DND-41 (cell line): Measurements from ENCODE around the gene PCDHGB5.
A peak's percentile ranks its signal among the peaks of the same experiment; 100 is the strongest.

ENCODE experiments used
- ATAC-seq: fragments of 200-7000 bp; cut with Tn5 transposase; 3 replicates; pipeline ENCODE4 v1.9.1; 2021; ENCODE audit warnings: low read depth; ENCODE audit not compliant: insufficient read depth
- DNase-seq: peaks from one replicate; pipeline ENCODE4 v3.0.0-alpha.2; 2020
- H2AFZ ChIP-seq: 2 replicates; pipeline ENCODE4 v1.6.0; 2012; ENCODE audit warnings: low read depth, low read length
- H3K27ac ChIP-seq: 2 replicates; pipeline ENCODE4 v1.5.1; 2012; ENCODE audit warnings: low read length, inconsistent platforms
- H3K27me3 ChIP-seq: fragments of 200-600 bp; sonication (generic); 2 replicates; pipeline ENCODE4 v1.6.0; 2012; ENCODE audit warnings: low read length, mild to moderate bottlenecking, inconsistent platforms; ENCODE audit not compliant: insufficient read depth, poor library complexity
- H3K36me3 ChIP-seq: 2 replicates; pipeline ENCODE4 v1.5.1; 2012; ENCODE audit warnings: low read length, inconsistent platforms; ENCODE audit not compliant: insufficient read depth
- H3K4me1 ChIP-seq: 2 replicates; pipeline ENCODE4 v1.5.1; 2012; ENCODE audit warnings: mild to moderate bottlenecking, low read length; ENCODE audit not compliant: insufficient read depth
- H3K4me2 ChIP-seq: 2 replicates; pipeline ENCODE4 v1.6.0; 2012; ENCODE audit warnings: mild to moderate bottlenecking, moderate library complexity, low read length, inconsistent platforms; ENCODE audit not compliant: insufficient read depth
- H3K4me3 ChIP-seq, 2 experiments: fragments of 200-600 bp in 1 of 2; shearing (Covaris generic) in 1 of 2; 2 replicates each; pipeline ENCODE4 v1.5.1; 2012 to 2016; ENCODE audit warnings: inconsistent platforms in 2 of 2, low read length in 2 of 2, mild to moderate bottlenecking in 2 of 2, low read depth in 1 of 2, moderate library complexity in 1 of 2
- H3K79me2 ChIP-seq: 2 replicates; pipeline ENCODE4 v1.6.0; 2012; ENCODE audit warnings: low read length, inconsistent platforms; ENCODE audit not compliant: insufficient read depth
- H3K9ac ChIP-seq: 2 replicates; pipeline ENCODE4 v1.6.0; 2012; ENCODE audit warnings: low read depth, mild to moderate bottlenecking, inconsistent platforms, low read length, moderate library complexity
- H3K9me3 ChIP-seq: 2 replicates; pipeline ENCODE4 v1.5.1; 2012; ENCODE audit warnings: low read length, moderate library complexity, mild to moderate bottlenecking, inconsistent platforms; ENCODE audit not compliant: insufficient read depth, severe bottlenecking
- H4K20me1 ChIP-seq: 2 replicates; pipeline ENCODE4 v1.6.0; 2012; ENCODE audit warnings: low read length; ENCODE audit not compliant: insufficient read depth
- EZH2 ChIP-seq: IDR thresholded peaks from 3 replicates; pipeline ENCODE4 v1.6.1; 2012; ENCODE audit warnings: borderline replicate concordance, low read depth, mild to moderate bottlenecking, moderate library complexity, low read length, inconsistent platforms; ENCODE audit not compliant: severe bottlenecking
- TF ChIP-seq, protein P1 (sequence below): IDR thresholded peaks from 2 replicates; pipeline ENCODE4 v1.5.1; 2012; ENCODE audit warnings: borderline replicate concordance, low read length, moderate library complexity, mild to moderate bottlenecking; ENCODE audit not compliant: poor library complexity, severe bottlenecking; ENCODE audit errors: extremely low read depth

The PCDHGB5 gene

DNA sequence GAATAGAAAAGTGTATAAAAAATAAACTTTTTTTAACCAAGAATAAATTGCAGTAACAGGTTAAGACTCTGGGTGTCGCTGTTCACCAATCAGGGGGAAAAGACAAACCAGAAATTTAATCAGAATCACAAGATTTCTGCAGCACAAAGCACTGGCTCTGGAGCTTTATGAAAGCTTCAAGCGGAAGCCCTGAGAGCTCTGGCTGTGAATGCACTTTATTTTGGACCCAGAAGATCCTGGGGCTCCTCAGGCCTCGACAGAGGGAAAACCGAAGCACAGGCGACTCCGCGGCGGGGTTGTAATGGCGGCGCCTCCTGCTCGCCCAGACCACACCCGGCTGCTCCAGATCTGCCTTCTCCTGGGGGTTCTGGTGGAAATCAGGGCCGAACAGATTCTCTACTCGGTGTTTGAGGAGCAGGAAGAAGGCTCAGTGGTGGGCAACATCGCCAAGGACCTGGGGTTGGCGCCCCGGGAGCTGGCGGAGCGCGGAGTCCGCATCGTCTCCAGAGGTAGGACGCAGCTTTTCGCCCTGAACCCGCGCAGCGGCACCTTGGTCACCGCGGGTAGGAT is 42.8 kb upstream of the PCDHGB5 start, which contains the start of gene PCDHGA4:
Gene PCDHGA4, plus strand, starts transcription at position 122 of the 570 bp plus-strand sequence. Its CDS starts 87 bp downstream, at position 209.
- no peak within 1 kb of the TSS for H3K4me3 ChIP-seq
- peaks cover 2% of the 10 kb centered on the region; the same call in 1 of the 2 replicates for H3K4me1 ChIP-seq
- no peak within 1 kb of the TSS for H3K9ac ChIP-seq
- no peaks in the 10 kb centered on the region for H3K27me3 ChIP-seq
- no peaks in the 10 kb centered on the region for H3K36me3 ChIP-seq
- no peak within 1 kb of the TSS for H3K27ac ChIP-seq
- no peak for TF ChIP-seq EZH2
- TF ChIP-seq, protein P1, sequence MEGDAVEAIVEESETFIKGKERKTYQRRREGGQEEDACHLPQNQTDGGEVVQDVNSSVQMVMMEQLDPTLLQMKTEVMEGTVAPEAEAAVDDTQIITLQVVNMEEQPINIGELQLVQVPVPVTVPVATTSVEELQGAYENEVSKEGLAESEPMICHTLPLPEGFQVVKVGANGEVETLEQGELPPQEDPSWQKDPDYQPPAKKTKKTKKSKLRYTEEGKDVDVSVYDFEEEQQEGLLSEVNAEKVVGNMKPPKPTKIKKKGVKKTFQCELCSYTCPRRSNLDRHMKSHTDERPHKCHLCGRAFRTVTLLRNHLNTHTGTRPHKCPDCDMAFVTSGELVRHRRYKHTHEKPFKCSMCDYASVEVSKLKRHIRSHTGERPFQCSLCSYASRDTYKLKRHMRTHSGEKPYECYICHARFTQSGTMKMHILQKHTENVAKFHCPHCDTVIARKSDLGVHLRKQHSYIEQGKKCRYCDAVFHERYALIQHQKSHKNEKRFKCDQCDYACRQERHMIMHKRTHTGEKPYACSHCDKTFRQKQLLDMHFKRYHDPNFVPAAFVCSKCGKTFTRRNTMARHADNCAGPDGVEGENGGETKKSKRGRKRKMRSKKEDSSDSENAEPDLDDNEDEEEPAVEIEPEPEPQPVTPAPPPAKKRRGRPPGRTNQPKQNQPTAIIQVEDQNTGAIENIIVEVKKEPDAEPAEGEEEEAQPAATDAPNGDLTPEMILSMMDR: peak; percentile 63
- no peaks in the 10 kb centered on the region for H3K9me3 ChIP-seq
- no peak within 1 kb of the TSS for H2AFZ ChIP-seq
- H3K79me2 ChIP-seq: no peaks in the 10 kb centered on the region
- DNase-seq (no peak), ATAC-seq (no peak)
- no peaks in the 10 kb centered on the region for H4K20me1 ChIP-seq
- H3K4me2 ChIP-seq: no peak within 1 kb of the TSS

DNA sequence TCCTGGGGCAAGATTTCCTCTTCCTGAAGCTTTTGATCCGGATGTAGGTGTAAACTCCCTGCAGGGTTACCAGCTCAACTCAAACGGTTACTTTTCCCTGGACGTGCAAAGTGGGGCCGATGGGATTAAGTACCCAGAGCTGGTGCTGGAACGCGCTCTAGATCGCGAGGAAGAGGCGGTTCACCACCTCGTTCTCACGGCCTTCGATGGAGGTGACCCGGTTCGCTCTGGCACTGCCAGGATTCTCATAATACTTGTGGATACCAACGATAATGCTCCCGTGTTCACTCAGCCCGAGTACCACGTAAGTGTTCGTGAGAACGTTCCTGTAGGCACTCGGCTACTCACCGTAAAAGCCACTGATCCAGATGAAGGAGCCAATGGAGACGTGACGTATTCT is 42.1 kb upstream of the PCDHGB5 start:
- Histone ChIP-seq H3K9me3 (no peaks in the 10 kb centered on the region), H3K36me3 (no peaks in the 10 kb centered on the region), H2AFZ (no peak overlapping the region), H4K20me1 (no peaks in the 10 kb centered on the region), H3K27ac (no peak overlapping the region), H3K4me3 (no peak overlapping the region), H3K9ac (no peak overlapping the region), H3K4me1 (peaks cover 3% of the 10 kb centered on the region; the same call in 1 of the 2 replicates), H3K4me2 (no peak overlapping the region), H3K27me3 (no peaks in the 10 kb centered on the region), H3K79me2 (no peaks in the 10 kb centered on the region)
- DNase-seq (no peak), ATAC-seq (no peak)
- no peak for TF ChIP-seq EZH2
- TF ChIP-seq, protein P1: no peak

DNA sequence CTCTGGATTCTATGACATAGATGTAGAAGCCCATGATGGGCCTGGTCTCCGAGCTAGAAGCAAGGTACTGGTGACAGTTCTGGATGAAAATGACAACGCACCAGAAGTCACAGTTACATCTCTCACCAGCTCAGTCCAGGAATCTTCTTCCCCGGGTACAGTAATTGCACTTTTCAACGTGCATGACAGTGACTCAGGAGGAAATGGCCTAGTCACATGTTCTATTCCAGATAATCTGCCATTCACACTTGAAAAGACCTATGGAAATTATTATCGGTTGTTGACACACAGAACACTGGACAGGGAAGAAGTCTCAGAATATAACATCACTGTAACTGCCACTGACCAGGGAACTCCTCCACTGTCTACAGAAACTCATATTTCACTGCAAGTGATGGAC is 41.6 kb upstream of the PCDHGB5 start:
- Histone ChIP-seq H3K27me3 (no peaks in the 10 kb centered on the region), H3K4me2 (no peak overlapping the region), H2AFZ (no peak overlapping the region), H3K9ac (no peak overlapping the region), H3K36me3 (no peaks in the 10 kb centered on the region), H3K4me1 (peaks cover 3% of the 10 kb centered on the region; the same call in 1 of the 2 replicates), H3K27ac (no peak overlapping the region), H3K4me3 (no peak overlapping the region), H3K79me2 (no peaks in the 10 kb centered on the region), H3K9me3 (no peaks in the 10 kb centered on the region), H4K20me1 (no peaks in the 10 kb centered on the region)
- no peak for TF ChIP-seq EZH2
- TF ChIP-seq, protein P1: no peak
- ATAC-seq (no peak), DNase-seq (no peak)
